ENCODE measurements around the gene TCEAL4.
"Not testable (repeated sequence)": the region's sequence is repeated elsewhere in the genome, so short reads cannot be mapped to it uniquely, and the experiment has no call there.

Gene TCEAL4

GRCh38 chrX:103595202-103595601 lies 9.9 kb downstream of the TCEAL4 start:
- not testable (repeated sequence) for DNase-seq

GRCh38 chrX:103607364-103608305 lies 22.3 kb downstream of the TCEAL4 start, which contains the start of gene TCEAL3:
TCEAL3 (plus strand) TSS chrX:103607963; CDS start chrX:103609065, 1,102 bp downstream.
- no peak for DNase-seq

GRCh38 chrX:103608306-103608963 lies 23.1 kb downstream of the TCEAL4 start:
- DNase-seq: no peak

DNA sequence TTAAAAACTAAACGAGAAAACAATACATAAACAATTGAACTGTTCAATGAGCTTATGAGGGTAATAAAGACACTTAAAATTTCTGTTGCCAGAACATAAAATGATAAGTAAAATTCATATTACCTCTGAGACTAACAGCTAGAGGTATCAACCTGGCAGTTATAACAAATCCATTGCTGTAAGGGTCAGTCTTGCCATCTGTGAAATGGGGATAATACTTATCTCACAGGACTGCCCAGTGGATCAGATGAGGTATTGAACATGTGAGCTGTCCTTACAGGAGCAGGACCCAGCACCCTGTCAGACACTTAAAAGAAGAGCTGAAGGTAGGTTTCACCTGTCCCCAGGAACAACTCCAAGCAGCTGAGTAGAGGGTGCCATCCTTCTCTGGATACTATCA lies 25.0 kb downstream of the TCEAL4 start:
- DNase-seq: no peak

GRCh38 chrX:103613362-103613890 lies 28.1 kb downstream of the TCEAL4 start:
- DNase-seq: no peak

GRCh38 chrX:103614999-103615398 lies 29.7 kb downstream of the TCEAL4 start:
- DNase-seq: no peak

- no peak for DNase-seq
Observed at GRCh38 chrX:103615781-103616371, 30.6 kb downstream of the TCEAL4 start.

GRCh38 chrX:103616676-103617186 lies 31.4 kb downstream of the TCEAL4 start:
- DNase-seq: no peak

DNA sequence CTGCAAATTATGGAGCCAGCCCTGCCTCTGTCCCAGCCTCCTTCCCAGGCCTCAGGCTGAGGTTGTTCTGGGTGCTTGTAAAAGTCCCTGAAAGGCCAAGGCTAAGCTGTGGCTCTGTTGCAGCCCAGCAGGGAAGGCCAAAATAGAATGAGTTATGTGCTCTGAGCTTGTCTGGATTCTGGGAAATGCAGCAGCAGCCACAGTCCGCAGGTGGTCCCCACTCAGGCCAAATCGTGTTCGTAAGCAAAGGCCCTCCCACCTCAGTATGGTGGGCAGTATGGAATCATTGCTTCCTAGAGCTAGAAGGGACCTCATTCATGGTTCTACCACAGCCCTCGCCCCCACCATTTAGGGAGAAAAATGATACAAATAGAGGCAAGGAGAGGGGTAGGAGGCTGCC lies 38.8 kb downstream of the TCEAL4 start:
- DNase-seq: no peak

- DNase-seq: no peak
Observed at GRCh38 chrX:103626855-103627254, 41.5 kb downstream of the TCEAL4 start.

GRCh38 chrX:103628386-103629317 lies 43.3 kb downstream of the TCEAL4 start, which contains the start of gene TCEAL1:
TCEAL1 (plus strand) TSS chrX:103628975; CDS start chrX:103629917, 942 bp downstream.
- DNase-seq: no peak

DNA sequence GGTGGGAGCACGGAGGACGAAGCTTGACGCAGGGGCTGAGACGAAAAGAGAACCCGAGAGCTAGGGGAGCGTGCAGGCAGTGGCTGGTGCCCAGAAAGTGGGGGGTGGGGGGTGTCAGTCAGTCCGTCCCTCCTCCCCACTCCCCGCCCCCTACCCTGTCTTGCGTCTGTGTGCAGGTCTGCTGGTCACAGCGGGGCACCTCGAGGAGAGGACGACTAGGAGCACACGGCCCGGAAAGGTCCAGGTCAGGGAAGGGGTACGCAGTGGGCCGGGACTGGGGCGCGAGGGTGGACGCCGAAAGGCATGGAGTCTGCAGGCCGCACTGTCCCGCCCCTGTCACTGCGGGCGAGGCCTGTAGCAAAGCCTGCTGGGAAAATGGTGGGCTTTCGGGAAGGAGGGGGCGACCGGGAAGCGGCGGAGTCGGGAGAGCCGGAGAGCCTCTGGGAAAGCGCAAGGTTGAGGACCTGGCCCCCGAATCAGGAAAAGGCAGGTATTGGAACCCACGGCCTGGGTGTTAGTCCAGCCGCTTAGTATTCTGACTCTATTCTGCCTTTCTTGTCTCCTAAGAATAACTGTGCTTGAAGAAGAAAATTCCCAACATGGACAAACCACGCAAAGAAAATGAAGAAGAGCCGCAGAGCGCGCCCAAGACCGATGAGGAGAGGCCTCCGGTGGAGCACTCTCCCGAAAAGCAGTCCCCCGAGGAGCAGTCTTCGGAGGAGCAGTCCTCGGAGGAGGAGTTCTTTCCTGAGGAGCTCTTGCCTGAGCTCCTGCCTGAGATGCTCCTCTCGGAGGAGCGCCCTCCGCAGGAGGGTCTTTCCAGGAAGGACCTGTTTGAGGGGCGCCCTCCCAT lies 44.2 kb downstream of the TCEAL4 start:
- DNase-seq: no peak

DNA sequence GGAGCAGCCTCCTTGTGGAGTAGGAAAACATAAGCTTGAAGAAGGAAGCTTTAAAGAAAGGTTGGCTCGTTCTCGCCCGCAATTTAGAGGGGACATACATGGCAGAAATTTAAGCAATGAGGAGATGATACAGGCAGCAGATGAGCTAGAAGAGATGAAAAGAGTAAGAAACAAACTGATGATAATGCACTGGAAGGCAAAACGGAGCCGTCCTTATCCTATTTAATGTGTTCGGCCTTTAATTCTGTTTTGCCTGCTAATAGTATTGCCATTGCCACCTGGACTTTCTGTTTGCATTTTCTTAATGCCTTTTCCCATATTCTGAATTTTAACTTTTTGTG lies 44.8 kb downstream of the TCEAL4 start:
- DNase-seq: no peak

- no peak for DNase-seq
Observed at GRCh38 chrX:103631145-103631544, 45.8 kb downstream of the TCEAL4 start.

DNA sequence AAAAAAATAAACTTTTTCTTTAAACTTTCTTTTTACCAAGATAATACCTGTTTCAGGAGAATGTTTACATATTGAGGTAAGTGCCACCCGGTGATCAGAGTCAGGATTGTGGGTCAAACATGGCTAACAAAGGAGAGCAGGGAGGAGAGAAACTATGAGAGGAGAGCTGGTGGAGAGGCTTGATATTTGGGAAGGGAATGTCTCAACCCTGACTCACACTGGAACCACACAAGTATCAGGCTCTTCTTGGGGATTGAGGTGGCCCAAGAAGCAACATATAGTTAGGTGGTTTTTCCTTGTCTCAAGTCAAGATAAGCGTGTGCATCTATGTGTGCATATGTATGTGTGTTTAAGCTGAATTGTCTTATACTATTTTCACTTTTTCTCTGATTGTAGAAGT lies 50.1 kb downstream of the TCEAL4 start:
- no peak for DNase-seq
